SW 1271 (cell line): ENCODE results near the gene PPARD.

Experiments
- DNase-seq, 2 experiments: peaks; one replicate each; lab custom pipeline; 2025; lab: John Stamatoyannopoulos, UW

Gene PPARD

GRCh38 chr6:35354361-35355135, 12.2 kb downstream of the PPARD start:
- DNase-seq: no peak

- no peak for DNase-seq
Observed at GRCh38 chr6:35356391-35356790, 14.0 kb downstream of the PPARD start.

GRCh38 chr6:35357677-35358076, 15.3 kb downstream of the PPARD start:
- DNase-seq: no peak

GRCh38 chr6:35358086-35358485, 15.7 kb downstream of the PPARD start:
- no peak for DNase-seq

GRCh38 chr6:35359346-35359743, 17.0 kb downstream of the PPARD start:
- no peak for DNase-seq

- no peak for DNase-seq
Observed at GRCh38 chr6:35359744-35360348, 17.5 kb downstream of the PPARD start.

- DNase-seq: no peak
Observed at GRCh38 chr6:35360349-35361138, 18.2 kb downstream of the PPARD start.

- no peak for DNase-seq
Observed at GRCh38 chr6:35362200-35362599, 19.8 kb downstream of the PPARD start.

GRCh38 chr6:35363293-35363750, 21.0 kb downstream of the PPARD start:
- no peak for DNase-seq

- no peak for DNase-seq
Observed at GRCh38 chr6:35365594-35366203, 23.3 kb downstream of the PPARD start.

GRCh38 chr6:35366204-35366596, 23.8 kb downstream of the PPARD start:
- no peak for DNase-seq

GRCh38 chr6:35367646-35368037, 25.3 kb downstream of the PPARD start:
- DNase-seq: no peak

- no peak for DNase-seq
Observed at GRCh38 chr6:35368038-35368887, 25.9 kb downstream of the PPARD start.

GRCh38 chr6:35370124-35370741, 27.9 kb downstream of the PPARD start:
- DNase-seq: peak; percentile 67 to 86

- no peak for DNase-seq
Observed at GRCh38 chr6:35370785-35371493, 28.6 kb downstream of the PPARD start.

GRCh38 chr6:35371494-35372262, 29.3 kb downstream of the PPARD start:
- no peak for DNase-seq

GRCh38 chr6:35372633-35373032, 30.3 kb downstream of the PPARD start:
- no peak for DNase-seq

- no peak for DNase-seq
Observed at GRCh38 chr6:35376281-35376680, 33.9 kb downstream of the PPARD start.

GRCh38 chr6:35377002-35377401, 34.6 kb downstream of the PPARD start:
- DNase-seq: no peak

- no peak for DNase-seq
Observed at GRCh38 chr6:35378261-35378660, 35.9 kb downstream of the PPARD start.
